ENCODE results near the gene WIPF1.

DNA sequence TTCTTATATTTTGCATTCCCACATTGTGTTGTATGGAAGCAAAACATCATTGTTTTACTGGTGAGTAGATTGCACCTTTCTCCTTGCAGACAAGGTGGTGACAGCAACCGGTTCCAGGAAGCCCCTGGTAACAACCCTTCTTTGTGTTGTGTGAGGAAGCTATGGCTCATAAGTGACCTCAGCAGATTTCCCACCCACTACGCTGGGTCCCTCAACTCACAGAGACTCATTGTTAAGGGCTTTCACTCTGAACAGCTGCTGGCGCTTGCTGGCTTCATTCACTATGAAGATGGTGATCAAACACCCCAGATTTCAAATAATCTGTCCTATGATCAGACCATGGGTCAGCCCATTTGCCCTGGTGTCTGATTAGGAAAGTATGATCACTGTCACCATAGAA lies 53.4 kb downstream of the WIPF1 start:
- TF ChIP-seq, protein P1, sequence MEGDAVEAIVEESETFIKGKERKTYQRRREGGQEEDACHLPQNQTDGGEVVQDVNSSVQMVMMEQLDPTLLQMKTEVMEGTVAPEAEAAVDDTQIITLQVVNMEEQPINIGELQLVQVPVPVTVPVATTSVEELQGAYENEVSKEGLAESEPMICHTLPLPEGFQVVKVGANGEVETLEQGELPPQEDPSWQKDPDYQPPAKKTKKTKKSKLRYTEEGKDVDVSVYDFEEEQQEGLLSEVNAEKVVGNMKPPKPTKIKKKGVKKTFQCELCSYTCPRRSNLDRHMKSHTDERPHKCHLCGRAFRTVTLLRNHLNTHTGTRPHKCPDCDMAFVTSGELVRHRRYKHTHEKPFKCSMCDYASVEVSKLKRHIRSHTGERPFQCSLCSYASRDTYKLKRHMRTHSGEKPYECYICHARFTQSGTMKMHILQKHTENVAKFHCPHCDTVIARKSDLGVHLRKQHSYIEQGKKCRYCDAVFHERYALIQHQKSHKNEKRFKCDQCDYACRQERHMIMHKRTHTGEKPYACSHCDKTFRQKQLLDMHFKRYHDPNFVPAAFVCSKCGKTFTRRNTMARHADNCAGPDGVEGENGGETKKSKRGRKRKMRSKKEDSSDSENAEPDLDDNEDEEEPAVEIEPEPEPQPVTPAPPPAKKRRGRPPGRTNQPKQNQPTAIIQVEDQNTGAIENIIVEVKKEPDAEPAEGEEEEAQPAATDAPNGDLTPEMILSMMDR (IDR thresholded peaks at IDR 0.05; ENCODE audit: low read depth, low read length, poor library complexity, severe bottlenecking), result no peak
- no peak for TF ChIP-seq EZH2phosphoT487 (IDR thresholded peaks at IDR 0.05; ENCODE audit: borderline replicate concordance, low read length)
